Colonic mucosa (tissue), 4 donors: ENCODE measurements around the gene ZNF554. TPM values are rescaled to one million over a fixed set of nuclear protein-coding genes. Genes with fewer than 3 reads are reported as not detected.

ENCODE experiments used
- DNase-seq: peaks from one replicate; pipeline ENCODE4 v3.0.0-alpha.2; 2020
- H3K27ac ChIP-seq: fragments of 200-600 bp; one replicate; pipeline ENCODE4 v1.8.0; 2021
- H3K27me3 ChIP-seq: fragments of 200-600 bp; one replicate; pipeline ENCODE4 v1.8.0; 2021
- H3K36me3 ChIP-seq: fragments of 200-600 bp; one replicate; pipeline ENCODE4 v1.8.0; 2021
- H3K4me1 ChIP-seq: fragments of 200-600 bp; one replicate; pipeline ENCODE4 v1.8.0; 2021; ENCODE audit warnings: mild to moderate bottlenecking
- H3K4me3 ChIP-seq: fragments of 200-600 bp; one replicate; pipeline ENCODE4 v1.8.0; 2021
- H3K9ac ChIP-seq, 2 donors: one replicate each; pipeline ENCODE4 v1.7.0; 2013; ENCODE audit warnings: control low read depth in 2 of 2, low read depth in 2 of 2, low read length in 2 of 2
- H3K9me3 ChIP-seq: fragments of 200-600 bp; one replicate; pipeline ENCODE4 v1.8.0; 2021
- CTCF ChIP-seq: fragments of 200-600 bp; IDR thresholded peaks from one replicate; pipeline ENCODE4 v1.8.0; 2022; ENCODE audit warnings: antibody characterized with exemption, mild to moderate bottlenecking
- intact Hi-C: fragments of 100-400 bp; cut with DNase I; formaldehyde crosslinking; loops from one replicate; pipeline ENCODE4 v1.14.1; 2022
- total RNA-seq, 2 donors: library from RNA; stranded (reverse); fragmentation: NEBNext Ultra II Directional in 1 of 2; extraction: Animal tissue kit (Norgen Biotek cat#: 25700) in 1 of 2; gene quantifications; one replicate each; pipeline ENCODE4 v1.2.1, GENCODE V29; 2021
- donor health status: healthy.
- donor health status: DM: no; HTN: no; CAD: no.
- donor health status: DM: no; HTN: no; CAD: no.

Gene ZNF554
- total RNA-seq, 2 donors from 2014 or later, result 3.0 to 5.1 TPM

DNA sequence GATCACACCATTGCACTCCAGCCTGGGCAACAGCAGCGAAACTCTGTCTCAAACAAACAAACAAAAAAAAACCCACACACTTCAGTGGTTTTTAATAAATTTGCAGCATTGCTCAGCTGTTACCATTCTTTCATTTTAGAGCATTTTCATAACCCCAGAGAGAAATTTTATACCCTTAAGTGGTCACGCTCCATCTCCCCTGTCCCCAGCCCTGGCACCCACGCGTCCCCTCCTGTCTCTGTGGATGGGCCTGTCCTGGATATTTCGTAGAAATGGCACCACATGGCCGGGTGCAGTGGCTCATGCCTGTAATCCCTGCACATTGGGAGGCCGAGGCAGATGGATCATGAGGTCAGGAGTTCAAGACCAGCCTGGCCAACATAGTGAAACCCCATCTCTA, 26.5 kb upstream of the ZNF554 start:
- no peak overlapping the region for H3K27ac ChIP-seq
- no peak overlapping the region for H3K4me3 ChIP-seq
- H3K9me3 ChIP-seq, result no peaks in the 10 kb centered on the region
- no peaks in the 10 kb centered on the region for H3K36me3 ChIP-seq
- TF ChIP-seq CTCF, result no peak
- no peaks in the 10 kb centered on the region for H3K4me1 ChIP-seq
- no peak for DNase-seq
- no peaks in the 10 kb centered on the region for H3K27me3 ChIP-seq
- no peak overlapping the region for H3K9ac ChIP-seq
- intact Hi-C loops, result no loop called here

GRCh38 chr19:2793577-2793976, 26.1 kb upstream of the ZNF554 start:
- no peaks in the 10 kb centered on the region for H3K36me3 ChIP-seq
- no peak for DNase-seq
- H3K4me3 ChIP-seq, result no peak overlapping the region
- H3K9ac ChIP-seq, result no peak overlapping the region
- intact Hi-C loops, result no loop called here
- H3K9me3 ChIP-seq, result no peaks in the 10 kb centered on the region
- H3K27ac ChIP-seq, result no peak overlapping the region
- no peaks in the 10 kb centered on the region for H3K27me3 ChIP-seq
- H3K4me1 ChIP-seq, result no peaks in the 10 kb centered on the region
- no peak for TF ChIP-seq CTCF

GRCh38 chr19:2795827-2796658, 23.6 kb upstream of the ZNF554 start:
- no peaks in the 10 kb centered on the region for H3K36me3 ChIP-seq
- intact Hi-C loops, result no loop called here
- no peaks in the 10 kb centered on the region for H3K9me3 ChIP-seq
- H3K27ac ChIP-seq, result no peak overlapping the region
- no peak for TF ChIP-seq CTCF
- H3K4me3 ChIP-seq, result no peak overlapping the region
- no peaks in the 10 kb centered on the region for H3K27me3 ChIP-seq
- no peak overlapping the region for H3K9ac ChIP-seq
- DNase-seq, result no peak
- no peaks in the 10 kb centered on the region for H3K4me1 ChIP-seq

GRCh38 chr19:2796659-2797266, 22.9 kb upstream of the ZNF554 start:
- no peak for TF ChIP-seq CTCF
- Histone ChIP-seq H3K9ac (no peak overlapping the region), H3K27ac (no peak overlapping the region), H3K27me3 (no peaks in the 10 kb centered on the region), H3K9me3 (no peaks in the 10 kb centered on the region), H3K4me3 (no peak overlapping the region), H3K36me3 (no peaks in the 10 kb centered on the region), H3K4me1 (no peaks in the 10 kb centered on the region)
- intact Hi-C loops, result no loop called here
- no peak for DNase-seq

DNA sequence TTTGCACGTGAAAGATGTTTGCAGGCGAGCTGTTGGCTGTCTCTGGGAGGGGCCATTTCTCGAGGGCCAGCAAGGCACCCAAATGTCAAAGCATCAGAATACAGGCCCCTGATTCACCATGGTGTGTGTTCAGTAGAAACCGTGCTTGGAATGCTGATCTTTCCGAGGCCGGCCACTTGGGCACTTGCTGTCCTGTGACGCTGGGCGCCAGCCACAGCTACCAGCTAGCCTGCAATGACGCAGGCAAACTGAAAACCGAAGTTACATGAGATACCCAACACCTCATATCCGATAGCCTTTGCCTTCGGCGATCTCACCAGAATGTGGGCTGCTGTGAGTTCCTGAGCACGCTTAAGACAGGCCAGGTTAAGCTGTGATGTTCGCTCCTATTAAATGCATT, 22.4 kb upstream of the ZNF554 start:
- Histone ChIP-seq H3K27ac (no peak overlapping the region), H3K36me3 (no peaks in the 10 kb centered on the region), H3K4me3 (no peak overlapping the region), H3K27me3 (no peaks in the 10 kb centered on the region), H3K4me1 (no peaks in the 10 kb centered on the region), H3K9me3 (no peaks in the 10 kb centered on the region), H3K9ac (no peak overlapping the region)
- DNase-seq, result no peak
- no peak for TF ChIP-seq CTCF
- intact Hi-C loops, result no loop called here
